ENCODE measurements around the gene BICD1.
"Not testable (repeated sequence)": the region's sequence is repeated elsewhere in the genome, so short reads cannot be mapped to it uniquely, and the experiment has no call there.

BICD1 gene

DNA sequence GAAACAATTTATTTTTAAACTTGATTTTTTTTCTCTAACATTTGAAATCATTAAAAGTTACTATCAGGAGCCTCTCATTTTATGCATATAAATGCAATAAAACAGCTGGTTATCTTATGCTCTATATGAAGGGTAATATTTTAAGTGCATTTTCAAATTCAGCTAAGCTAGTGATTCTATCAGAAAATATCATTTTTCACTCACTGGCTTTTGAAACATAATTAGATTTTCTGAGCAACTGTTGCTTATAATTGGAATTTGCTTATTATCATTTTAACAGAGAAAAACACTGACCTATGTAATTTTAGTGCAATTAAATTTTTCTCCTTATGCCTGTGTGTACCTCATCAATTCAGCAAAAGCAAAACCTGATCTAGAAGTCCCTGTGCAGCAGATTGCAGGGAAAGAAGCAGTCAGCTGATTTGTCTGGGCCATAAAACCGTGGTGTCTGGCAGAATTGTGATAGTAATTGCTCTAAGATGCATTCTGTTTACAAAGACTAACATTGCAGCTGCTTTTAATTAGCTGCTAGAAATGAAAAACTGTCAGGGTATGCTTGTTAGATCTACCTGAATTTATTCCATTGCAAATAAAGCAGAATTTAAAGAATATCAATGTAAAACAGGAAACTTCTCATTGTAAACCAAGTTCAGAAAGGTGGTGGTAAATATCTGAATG, 75.0 kb downstream of the BICD1 start:
- H3K4me3 ChIP-seq (ENCODE audit: low read depth, low read length), result no peak overlapping the region
- TF ChIP-seq, protein P1, sequence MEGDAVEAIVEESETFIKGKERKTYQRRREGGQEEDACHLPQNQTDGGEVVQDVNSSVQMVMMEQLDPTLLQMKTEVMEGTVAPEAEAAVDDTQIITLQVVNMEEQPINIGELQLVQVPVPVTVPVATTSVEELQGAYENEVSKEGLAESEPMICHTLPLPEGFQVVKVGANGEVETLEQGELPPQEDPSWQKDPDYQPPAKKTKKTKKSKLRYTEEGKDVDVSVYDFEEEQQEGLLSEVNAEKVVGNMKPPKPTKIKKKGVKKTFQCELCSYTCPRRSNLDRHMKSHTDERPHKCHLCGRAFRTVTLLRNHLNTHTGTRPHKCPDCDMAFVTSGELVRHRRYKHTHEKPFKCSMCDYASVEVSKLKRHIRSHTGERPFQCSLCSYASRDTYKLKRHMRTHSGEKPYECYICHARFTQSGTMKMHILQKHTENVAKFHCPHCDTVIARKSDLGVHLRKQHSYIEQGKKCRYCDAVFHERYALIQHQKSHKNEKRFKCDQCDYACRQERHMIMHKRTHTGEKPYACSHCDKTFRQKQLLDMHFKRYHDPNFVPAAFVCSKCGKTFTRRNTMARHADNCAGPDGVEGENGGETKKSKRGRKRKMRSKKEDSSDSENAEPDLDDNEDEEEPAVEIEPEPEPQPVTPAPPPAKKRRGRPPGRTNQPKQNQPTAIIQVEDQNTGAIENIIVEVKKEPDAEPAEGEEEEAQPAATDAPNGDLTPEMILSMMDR (conservative IDR thresholded peaks at IDR 0.05; ENCODE audit: low read depth, low read length), result no peak
- DNase-seq (ENCODE audit: low read depth), result no peak

DNA sequence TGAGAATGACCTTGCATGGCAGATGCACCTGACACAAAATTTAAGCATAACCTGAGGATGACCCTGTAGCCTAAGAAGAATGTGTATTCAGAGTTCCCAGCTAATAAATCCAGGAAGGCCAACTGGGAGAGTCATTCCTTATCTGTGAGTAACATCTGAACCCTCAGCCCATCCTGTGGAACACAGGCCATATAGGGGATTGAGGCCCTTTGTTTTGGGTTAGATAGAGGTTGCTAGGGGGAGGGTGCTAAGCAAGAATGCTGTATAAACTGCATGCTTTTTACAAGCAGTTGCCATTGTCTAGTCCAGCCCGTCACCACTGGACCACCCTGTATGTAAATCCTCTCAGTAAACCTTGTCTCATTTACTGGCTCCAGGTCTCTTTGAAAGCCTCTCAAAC, 77.0 kb downstream of the BICD1 start:
- H3K4me3 ChIP-seq (ENCODE audit: low read depth, low read length), result no peak overlapping the region
- DNase-seq (ENCODE audit: low read depth), result no peak
- TF ChIP-seq, protein P1 (conservative IDR thresholded peaks at IDR 0.05; ENCODE audit: low read depth, low read length), result no peak

DNA sequence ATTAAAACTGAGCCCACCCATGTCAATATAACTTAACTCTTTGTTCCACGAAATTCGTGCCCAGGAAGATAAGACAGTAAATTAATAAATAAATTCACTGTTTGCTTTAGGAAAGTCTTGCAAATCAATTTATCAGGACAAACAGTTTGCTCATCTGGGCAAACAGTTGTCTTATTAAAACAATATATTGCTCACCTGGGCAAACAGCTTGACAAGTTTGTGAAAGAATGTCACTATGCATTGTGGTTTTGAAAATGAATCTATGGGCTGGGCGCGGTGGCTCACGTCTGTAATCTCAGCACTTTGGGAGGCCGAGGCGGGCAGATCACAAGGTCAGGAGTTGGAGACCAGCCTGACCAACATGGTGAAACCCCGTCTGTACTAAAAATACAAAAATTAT, 80.5 kb downstream of the BICD1 start:
- not testable (repeated sequence) for H3K4me3 ChIP-seq (ENCODE audit: low read depth, low read length); DNase-seq (ENCODE audit: low read depth)

DNA sequence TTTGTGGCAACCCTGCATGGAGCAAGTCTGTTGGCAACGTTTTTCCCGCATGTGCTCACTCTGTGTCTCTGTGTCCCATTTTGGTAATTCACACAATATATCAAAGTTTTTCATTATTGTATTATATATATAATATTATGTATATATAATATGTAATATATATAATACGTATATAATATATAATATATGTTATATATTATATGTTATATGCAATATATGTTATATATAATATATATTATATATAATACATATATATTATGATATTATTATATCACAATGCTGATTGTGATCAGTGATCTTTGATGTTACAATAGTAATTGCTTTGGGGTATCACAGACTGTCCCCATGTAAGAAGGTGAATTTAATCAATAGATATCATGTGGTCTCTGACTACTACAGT, 84.8 kb downstream of the BICD1 start:
- no peak for DNase-seq (ENCODE audit: low read depth)

DNA sequence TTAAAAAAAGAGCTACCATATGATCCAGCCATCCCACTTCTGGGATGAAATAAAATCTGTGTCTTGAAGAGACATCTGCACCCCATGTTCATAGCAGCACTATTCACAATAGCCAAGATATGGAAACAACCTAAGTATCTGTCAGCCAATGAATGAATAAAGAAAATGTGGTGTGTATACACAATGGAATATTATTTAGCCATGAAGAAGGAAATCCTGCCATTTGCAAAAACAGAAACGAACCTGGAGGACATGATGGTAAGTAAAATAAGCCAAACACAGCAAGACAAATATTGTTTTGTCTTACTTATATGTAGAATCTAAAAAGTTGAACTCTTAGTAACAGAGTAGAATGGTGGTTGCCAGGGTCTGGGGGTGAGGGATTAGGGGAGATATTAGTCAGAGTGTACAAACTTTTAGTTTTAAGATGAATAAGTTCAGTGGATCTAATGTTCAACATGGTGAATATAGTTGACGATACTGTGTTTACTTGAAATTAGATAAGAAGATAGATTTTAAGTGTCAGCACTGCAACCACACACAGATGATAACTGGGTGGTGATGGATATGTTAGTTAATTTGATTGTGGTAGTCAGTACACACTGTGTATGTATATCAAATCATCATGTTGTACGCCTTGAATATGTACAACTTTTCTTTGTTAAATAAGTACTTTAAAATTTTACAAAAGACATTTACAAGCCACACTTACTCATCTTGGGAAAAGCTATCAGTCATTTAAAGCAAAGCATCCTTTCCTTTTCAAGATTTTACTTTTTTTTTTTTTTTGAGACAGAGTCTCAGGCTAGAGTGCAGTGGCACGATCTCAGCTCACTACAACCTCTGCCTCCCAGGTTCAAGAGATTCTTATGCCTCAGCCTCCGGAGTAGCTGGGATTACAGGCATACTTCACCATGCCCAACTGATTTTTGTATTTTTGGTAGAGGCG, 89.9 kb downstream of the BICD1 start:
- TF ChIP-seq, protein P1 (conservative IDR thresholded peaks at IDR 0.05; ENCODE audit: low read depth, low read length), result no peak
- no peak for DNase-seq (ENCODE audit: low read depth)
- no peak overlapping the region for H3K4me3 ChIP-seq (ENCODE audit: low read depth, low read length)

More for the DNA sequence above, 84.8 kb downstream of the BICD1 start:
- TF ChIP-seq, protein P1 (conservative IDR thresholded peaks at IDR 0.05; ENCODE audit: low read depth, low read length), result no peak
- H3K4me3 ChIP-seq (ENCODE audit: low read depth, low read length), result no peak overlapping the region

DNA sequence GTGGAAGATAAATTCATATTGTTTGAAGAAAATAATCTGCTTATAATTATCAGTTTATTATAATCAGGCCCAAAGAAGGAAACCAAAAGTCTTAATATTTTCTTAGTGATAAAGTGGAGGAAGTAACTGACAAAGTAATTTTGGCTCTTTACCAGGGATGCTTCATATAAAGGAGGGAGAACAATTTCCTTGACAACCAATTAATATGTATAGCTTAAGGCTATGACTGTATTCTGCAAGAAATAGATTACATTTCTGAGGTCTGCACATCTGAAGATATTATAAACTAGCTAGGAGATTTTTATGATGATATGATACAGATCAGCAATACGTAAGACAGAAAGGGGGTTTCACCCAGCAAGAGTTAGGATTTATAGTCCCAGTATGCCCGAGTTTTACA, 90.8 kb downstream of the BICD1 start:
- DNase-seq (ENCODE audit: low read depth), result no peak
- H3K4me3 ChIP-seq (ENCODE audit: low read depth, low read length), result no peak overlapping the region
- TF ChIP-seq, protein P1 (conservative IDR thresholded peaks at IDR 0.05; ENCODE audit: low read depth, low read length), result no peak

DNA sequence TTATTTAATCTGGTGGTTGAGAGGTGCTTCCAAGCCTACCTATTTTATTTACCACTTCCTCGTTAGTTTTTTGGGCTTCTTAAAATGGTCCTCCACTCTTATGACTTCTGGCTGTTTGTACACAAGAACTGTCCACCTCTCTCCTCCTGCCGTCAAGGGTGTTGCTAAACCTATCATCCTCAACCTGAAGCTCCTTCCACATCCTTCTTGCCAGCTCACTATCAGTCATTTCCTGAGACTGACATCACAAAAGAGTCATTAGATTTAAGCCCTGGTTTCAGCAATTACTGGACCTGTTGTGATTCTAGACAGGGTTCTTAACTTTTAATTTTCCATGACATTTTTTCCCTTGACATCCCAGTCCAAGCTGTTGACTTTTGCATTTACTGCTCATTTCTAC, 91.9 kb downstream of the BICD1 start:
- peak; percentile 35 for DNase-seq (ENCODE audit: low read depth)
- H3K4me3 ChIP-seq (ENCODE audit: low read depth, low read length), result no peak overlapping the region
- TF ChIP-seq, protein P1 (conservative IDR thresholded peaks at IDR 0.05; ENCODE audit: low read depth, low read length), result no peak

All from choroid plexus epithelial cell (primary cell).